Liver (tissue), 3 donors: ENCODE data around the gene AKR1C1.
"Not testable (repeated sequence)": the region's sequence is repeated elsewhere in the genome, so short reads cannot be mapped to it uniquely, and the experiment has no call there.

Source experiments
- FOXA1 ChIP-seq: IDR thresholded peaks from 2 replicates; pipeline ENCODE4 v1.6.1; 2016; ENCODE audit warnings: antibody characterized with exemption
- RAD21 ChIP-seq, 2 donors: IDR thresholded peaks; 2 replicates each; pipeline ENCODE4 v1.6.1; 2016; ENCODE audit warnings: antibody characterized with exemption in 2 of 2, mild to moderate bottlenecking in 2 of 2
- SP1 ChIP-seq: IDR thresholded peaks from 2 replicates; pipeline ENCODE4 v1.6.1; 2018; ENCODE audit warnings: antibody characterized with exemption, mild to moderate bottlenecking
- TAF1 ChIP-seq: conservative IDR thresholded peaks from 2 replicates; pipeline ENCODE4 v1.6.1; 2016; ENCODE audit warnings: antibody characterized with exemption, mild to moderate bottlenecking
- YY1 ChIP-seq: IDR thresholded peaks from 2 replicates; pipeline ENCODE4 v1.6.1; 2016; ENCODE audit warnings: antibody characterized with exemption, mild to moderate bottlenecking
- TF ChIP-seq, protein P1 (sequence below): IDR thresholded peaks from 2 replicates; pipeline ENCODE4 v1.6.1; 2016; ENCODE audit warnings: antibody characterized with exemption
- TF ChIP-seq, protein P2 (sequence below): fragments of 150-350 bp; IDR thresholded peaks from 2 replicates; pipeline ENCODE4 v1.5.1; 2017; ENCODE audit warnings: improper control_type of control experiment, low read depth, low read length; ENCODE audit not compliant: missing input control
- TF ChIP-seq, protein P3 (sequence below): IDR thresholded peaks from 2 replicates; pipeline ENCODE4 v1.6.1; 2016; ENCODE audit warnings: antibody characterized with exemption, mild to moderate bottlenecking
- donor health status: healthy.
- donor health status: healthy.

DNA sequence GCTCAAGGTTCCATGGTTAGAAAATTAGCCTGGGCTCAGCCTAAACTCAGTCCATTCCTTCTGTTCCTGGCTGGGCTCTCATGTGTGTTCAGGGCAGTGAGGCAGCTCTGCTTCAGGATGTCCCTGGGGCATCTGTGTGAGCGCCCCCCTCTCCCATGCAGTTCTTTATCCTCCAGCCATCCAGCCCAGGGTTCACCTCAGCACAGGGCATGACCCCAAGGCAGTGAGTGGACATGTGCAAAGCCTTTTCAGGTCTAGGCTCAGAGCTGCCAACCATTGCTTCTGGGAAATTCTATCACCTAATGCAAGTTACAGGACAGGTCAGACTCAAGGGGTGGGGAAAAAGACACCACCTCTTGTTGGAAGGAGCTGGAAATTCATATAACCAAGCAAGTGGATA, 10.1 kb downstream of the AKR1C1 start:
- TF ChIP-seq SP1; FOXA1; TAF1; RAD21 (IDR thresholded peaks at IDR 0.05); YY1: not testable (repeated sequence)
- TF ChIP-seq, protein P1, sequence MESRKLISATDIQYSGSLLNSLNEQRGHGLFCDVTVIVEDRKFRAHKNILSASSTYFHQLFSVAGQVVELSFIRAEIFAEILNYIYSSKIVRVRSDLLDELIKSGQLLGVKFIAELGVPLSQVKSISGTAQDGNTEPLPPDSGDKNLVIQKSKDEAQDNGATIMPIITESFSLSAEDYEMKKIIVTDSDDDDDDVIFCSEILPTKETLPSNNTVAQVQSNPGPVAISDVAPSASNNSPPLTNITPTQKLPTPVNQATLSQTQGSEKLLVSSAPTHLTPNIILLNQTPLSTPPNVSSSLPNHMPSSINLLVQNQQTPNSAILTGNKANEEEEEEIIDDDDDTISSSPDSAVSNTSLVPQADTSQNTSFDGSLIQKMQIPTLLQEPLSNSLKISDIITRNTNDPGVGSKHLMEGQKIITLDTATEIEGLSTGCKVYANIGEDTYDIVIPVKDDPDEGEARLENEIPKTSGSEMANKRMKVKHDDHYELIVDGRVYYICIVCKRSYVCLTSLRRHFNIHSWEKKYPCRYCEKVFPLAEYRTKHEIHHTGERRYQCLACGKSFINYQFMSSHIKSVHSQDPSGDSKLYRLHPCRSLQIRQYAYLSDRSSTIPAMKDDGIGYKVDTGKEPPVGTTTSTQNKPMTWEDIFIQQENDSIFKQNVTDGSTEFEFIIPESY, result not testable (repeated sequence)
- TF ChIP-seq, protein P2, sequence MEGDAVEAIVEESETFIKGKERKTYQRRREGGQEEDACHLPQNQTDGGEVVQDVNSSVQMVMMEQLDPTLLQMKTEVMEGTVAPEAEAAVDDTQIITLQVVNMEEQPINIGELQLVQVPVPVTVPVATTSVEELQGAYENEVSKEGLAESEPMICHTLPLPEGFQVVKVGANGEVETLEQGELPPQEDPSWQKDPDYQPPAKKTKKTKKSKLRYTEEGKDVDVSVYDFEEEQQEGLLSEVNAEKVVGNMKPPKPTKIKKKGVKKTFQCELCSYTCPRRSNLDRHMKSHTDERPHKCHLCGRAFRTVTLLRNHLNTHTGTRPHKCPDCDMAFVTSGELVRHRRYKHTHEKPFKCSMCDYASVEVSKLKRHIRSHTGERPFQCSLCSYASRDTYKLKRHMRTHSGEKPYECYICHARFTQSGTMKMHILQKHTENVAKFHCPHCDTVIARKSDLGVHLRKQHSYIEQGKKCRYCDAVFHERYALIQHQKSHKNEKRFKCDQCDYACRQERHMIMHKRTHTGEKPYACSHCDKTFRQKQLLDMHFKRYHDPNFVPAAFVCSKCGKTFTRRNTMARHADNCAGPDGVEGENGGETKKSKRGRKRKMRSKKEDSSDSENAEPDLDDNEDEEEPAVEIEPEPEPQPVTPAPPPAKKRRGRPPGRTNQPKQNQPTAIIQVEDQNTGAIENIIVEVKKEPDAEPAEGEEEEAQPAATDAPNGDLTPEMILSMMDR, result not testable (repeated sequence)
- TF ChIP-seq, protein P3, sequence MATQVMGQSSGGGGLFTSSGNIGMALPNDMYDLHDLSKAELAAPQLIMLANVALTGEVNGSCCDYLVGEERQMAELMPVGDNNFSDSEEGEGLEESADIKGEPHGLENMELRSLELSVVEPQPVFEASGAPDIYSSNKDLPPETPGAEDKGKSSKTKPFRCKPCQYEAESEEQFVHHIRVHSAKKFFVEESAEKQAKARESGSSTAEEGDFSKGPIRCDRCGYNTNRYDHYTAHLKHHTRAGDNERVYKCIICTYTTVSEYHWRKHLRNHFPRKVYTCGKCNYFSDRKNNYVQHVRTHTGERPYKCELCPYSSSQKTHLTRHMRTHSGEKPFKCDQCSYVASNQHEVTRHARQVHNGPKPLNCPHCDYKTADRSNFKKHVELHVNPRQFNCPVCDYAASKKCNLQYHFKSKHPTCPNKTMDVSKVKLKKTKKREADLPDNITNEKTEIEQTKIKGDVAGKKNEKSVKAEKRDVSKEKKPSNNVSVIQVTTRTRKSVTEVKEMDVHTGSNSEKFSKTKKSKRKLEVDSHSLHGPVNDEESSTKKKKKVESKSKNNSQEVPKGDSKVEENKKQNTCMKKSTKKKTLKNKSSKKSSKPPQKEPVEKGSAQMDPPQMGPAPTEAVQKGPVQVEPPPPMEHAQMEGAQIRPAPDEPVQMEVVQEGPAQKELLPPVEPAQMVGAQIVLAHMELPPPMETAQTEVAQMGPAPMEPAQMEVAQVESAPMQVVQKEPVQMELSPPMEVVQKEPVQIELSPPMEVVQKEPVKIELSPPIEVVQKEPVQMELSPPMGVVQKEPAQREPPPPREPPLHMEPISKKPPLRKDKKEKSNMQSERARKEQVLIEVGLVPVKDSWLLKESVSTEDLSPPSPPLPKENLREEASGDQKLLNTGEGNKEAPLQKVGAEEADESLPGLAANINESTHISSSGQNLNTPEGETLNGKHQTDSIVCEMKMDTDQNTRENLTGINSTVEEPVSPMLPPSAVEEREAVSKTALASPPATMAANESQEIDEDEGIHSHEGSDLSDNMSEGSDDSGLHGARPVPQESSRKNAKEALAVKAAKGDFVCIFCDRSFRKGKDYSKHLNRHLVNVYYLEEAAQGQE, result not testable (repeated sequence)
